Cardiac fibroblast (primary cell): ENCODE results near the gene TESPA1.

ENCODE experiments used
- DNase-seq, 2 donors: peaks; one replicate each; pipeline versions ENCODE4 v3.0.0 to v3.0.0-alpha.2; 2010; ENCODE audit warnings: low read depth in 2 of 2
- H3K4me3 ChIP-seq, 2 donors: replicated peaks in 1 of 2; 1 replicate in 1 of 2; 2 replicates in 1 of 2; pipeline ENCODE4 v1.5.1; 2011; ENCODE audit warnings: low read depth in 2 of 2, low read length in 2 of 2, mild to moderate bottlenecking in 2 of 2, moderate library complexity in 1 of 2
- TF ChIP-seq, protein P1 (sequence below): IDR thresholded peaks from one replicate; pipeline ENCODE4 v1.5.1; 2011; ENCODE audit warnings: low read depth, mild to moderate bottlenecking, low read length, inconsistent platforms

TESPA1 gene

DNA sequence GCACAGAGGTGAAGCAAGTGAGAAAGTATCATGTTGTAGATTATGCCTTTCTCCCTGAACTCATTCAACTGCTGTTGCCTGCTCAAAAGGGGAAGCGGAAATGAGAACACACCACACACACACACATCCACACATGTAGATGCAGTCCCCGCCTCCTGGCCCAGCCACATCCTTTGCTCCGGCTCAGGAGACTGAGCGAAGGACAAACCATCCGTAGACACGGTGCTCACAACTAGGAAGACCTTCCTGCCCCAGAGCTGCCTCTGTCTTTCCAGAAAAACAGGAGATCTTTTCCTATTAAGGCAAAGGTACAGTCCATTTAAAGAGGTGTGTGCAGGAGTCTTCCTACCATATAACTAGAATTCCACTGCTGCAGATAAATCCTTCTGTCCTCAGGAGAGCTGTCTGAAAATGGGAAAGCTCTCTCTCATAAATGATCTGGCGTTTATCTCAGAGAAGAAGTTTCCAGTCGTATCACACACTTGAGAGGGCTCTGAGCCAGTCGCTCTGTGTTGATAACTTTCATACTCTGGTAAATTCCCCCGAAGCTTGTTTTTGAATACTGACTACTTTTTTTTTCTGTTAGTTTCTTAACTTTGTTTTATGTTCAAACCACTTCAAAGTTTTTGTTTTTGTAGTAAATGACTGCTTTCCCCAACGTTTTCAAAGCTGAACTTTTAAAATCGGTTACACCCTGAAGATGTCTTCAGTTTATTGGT lies at the start of gene TESPA1:
TSS of gene TESPA1 (minus strand) at position 105 of the 719 bp plus-strand sequence. CDS start 10,200 bp downstream, outside the sequence.
- DNase-seq, result peak; percentile 1 to 14
- TF ChIP-seq, protein P1, sequence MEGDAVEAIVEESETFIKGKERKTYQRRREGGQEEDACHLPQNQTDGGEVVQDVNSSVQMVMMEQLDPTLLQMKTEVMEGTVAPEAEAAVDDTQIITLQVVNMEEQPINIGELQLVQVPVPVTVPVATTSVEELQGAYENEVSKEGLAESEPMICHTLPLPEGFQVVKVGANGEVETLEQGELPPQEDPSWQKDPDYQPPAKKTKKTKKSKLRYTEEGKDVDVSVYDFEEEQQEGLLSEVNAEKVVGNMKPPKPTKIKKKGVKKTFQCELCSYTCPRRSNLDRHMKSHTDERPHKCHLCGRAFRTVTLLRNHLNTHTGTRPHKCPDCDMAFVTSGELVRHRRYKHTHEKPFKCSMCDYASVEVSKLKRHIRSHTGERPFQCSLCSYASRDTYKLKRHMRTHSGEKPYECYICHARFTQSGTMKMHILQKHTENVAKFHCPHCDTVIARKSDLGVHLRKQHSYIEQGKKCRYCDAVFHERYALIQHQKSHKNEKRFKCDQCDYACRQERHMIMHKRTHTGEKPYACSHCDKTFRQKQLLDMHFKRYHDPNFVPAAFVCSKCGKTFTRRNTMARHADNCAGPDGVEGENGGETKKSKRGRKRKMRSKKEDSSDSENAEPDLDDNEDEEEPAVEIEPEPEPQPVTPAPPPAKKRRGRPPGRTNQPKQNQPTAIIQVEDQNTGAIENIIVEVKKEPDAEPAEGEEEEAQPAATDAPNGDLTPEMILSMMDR, result no peak
- no peak within 1 kb of the TSS for H3K4me3 ChIP-seq

- TF ChIP-seq, protein P1, result no peak
- H3K4me3 ChIP-seq, result no peak overlapping the region
- DNase-seq, result no peak
Measured at GRCh38 chr12:55034218-55034617, 49.7 kb upstream of the TESPA1 start.

- no peak overlapping the region for H3K4me3 ChIP-seq
- TF ChIP-seq, protein P1, result no peak
- no peak for DNase-seq
Measured at GRCh38 chr12:55025508-55025907, 40.9 kb upstream of the TESPA1 start.

GRCh38 chr12:55024575-55024974 lies 40.0 kb upstream of the TESPA1 start:
- DNase-seq, result no peak
- H3K4me3 ChIP-seq, result no peak overlapping the region
- TF ChIP-seq, protein P1, result no peak

- no peak within 1 kb of the TSS for H3K4me3 ChIP-seq
- peak; percentile 68 to 71 for DNase-seq
- TF ChIP-seq, protein P1, result no peak
Measured at GRCh38 chr12:55019784-55020183, 35.2 kb upstream of the TESPA1 start, which contains the start of gene NEUROD4. Gene NEUROD4, plus strand, starts transcription at chr12:55019974. Its CDS starts 6,466 bp downstream, at chr12:55026440.

- TF ChIP-seq, protein P1, result no peak
- no peak overlapping the region for H3K4me3 ChIP-seq
- DNase-seq, result no peak
Measured at GRCh38 chr12:55017416-55017925, 32.9 kb upstream of the TESPA1 start.
